Neural cell (in vitro differentiated cells): ENCODE results near the gene HYOU1.

Experiments used
- CTCF ChIP-seq: fragments of 450-650 bp; IDR thresholded peaks from 2 replicates; pipeline ENCODE4 v1.5.1; 2014; ENCODE audit warnings: antibody characterized with exemption, mild to moderate bottlenecking, moderate library complexity; ENCODE audit not compliant: poor library complexity, severe bottlenecking
- EP300 ChIP-seq: fragments of 450-650 bp; conservative IDR thresholded peaks from 2 replicates; pipeline ENCODE4 v1.6.1; 2014; ENCODE audit warnings: antibody characterized with exemption, mild to moderate bottlenecking, moderate library complexity; ENCODE audit not compliant: poor library complexity, severe bottlenecking
- EZH2 ChIP-seq: fragments of 200-600, 300-800 bp; shearing (Covaris generic), sonication (generic); IDR thresholded peaks from 2 replicates; pipeline ENCODE4 v1.6.1; 2014; ENCODE audit warnings: antibody characterized with exemption, low read length, borderline replicate concordance, mild to moderate bottlenecking; ENCODE audit not compliant: insufficient read depth, poor library complexity, severe bottlenecking
- POLR2AphosphoS5 ChIP-seq: IDR thresholded peaks from 2 replicates; pipeline ENCODE4 v1.6.1; 2012
- RAD21 ChIP-seq: fragments of 450-650 bp; conservative IDR thresholded peaks from 2 replicates; pipeline ENCODE4 v1.6.1; 2014; ENCODE audit warnings: antibody characterized with exemption, mild to moderate bottlenecking, moderate library complexity
- TAF1 ChIP-seq: IDR thresholded peaks from 2 replicates; pipeline ENCODE4 v1.6.1; 2012; ENCODE audit warnings: low read depth

GRCh38 chr11:119065369-119065768 is 8.4 kb upstream of the HYOU1 start:
- TF ChIP-seq TAF1, result no peak
- TF ChIP-seq POLR2AphosphoS5, result no peak
- no peak for TF ChIP-seq EZH2
- peak; percentile 31 for TF ChIP-seq CTCF
- peak; percentile 21 for TF ChIP-seq RAD21
- no peak for TF ChIP-seq EP300
